ENCODE data around the gene ZCCHC12. TPM values are rescaled to one million over a fixed set of nuclear protein-coding genes. Genes with fewer than 3 reads are reported as not detected.

Gene ZCCHC12
- total and polyA plus RNA-seq, 9 donors, result 0.70 to 131 (median 5.5) TPM

GRCh38 chrX:118867251-118867650 lies 43.6 kb downstream of the ZCCHC12 start:
- H3K4me3 ChIP-seq, result no peak overlapping the region
- H3K4me1 ChIP-seq (ENCODE audit: insufficient read depth), result no peaks in the 10 kb centered on the region
- H3K36me3 ChIP-seq, result no peaks in the 10 kb centered on the region
- 32 to 51% (median 48%) methylated on average over 3 of the region's 3 CpGs for WGBS, 3 donors
- DNase-seq, result no peak
- intact Hi-C loops (cut with DNase I), result no loop called here
- no peak for TF ChIP-seq POLR2A (IDR thresholded peaks at IDR 0.05)
- no peak for TF ChIP-seq EP300 (IDR thresholded peaks at IDR 0.05)
- TF ChIP-seq CTCF (IDR thresholded peaks at IDR 0.05), result no peak
- H3K27me3 ChIP-seq, result no peaks in the 10 kb centered on the region
- no peaks in the 10 kb centered on the region for H3K9me3 ChIP-seq
- no peak overlapping the region for H3K27ac ChIP-seq

- 41 to 59% (median 55%) methylated on average over 4 of the region's 4 CpGs for WGBS, 3 donors
- DNase-seq, result no peak
- intact Hi-C loops (cut with DNase I), result no loop called here
- Histone ChIP-seq H3K27ac (no peak overlapping the region), H3K9me3 (no peaks in the 10 kb centered on the region), H3K27me3 (no peaks in the 10 kb centered on the region), H3K4me1 (ENCODE audit: insufficient read depth) (no peaks in the 10 kb centered on the region), H3K36me3 (no peaks in the 10 kb centered on the region), H3K4me3 (no peak overlapping the region)
- TF ChIP-seq EP300 (IDR thresholded peaks at IDR 0.05) (no peak), CTCF (IDR thresholded peaks at IDR 0.05) (no peak), POLR2A (IDR thresholded peaks at IDR 0.05) (no peak)
Measured at GRCh38 chrX:118872102-118872566, 48.5 kb downstream of the ZCCHC12 start.

Other genes with a start within 250 kb of the ZCCHC12 start
- 10 to 100 TPM; 33.0 to 79.5 (median 48.1) TPM for gene IL13RA1, start 96.2 kb upstream of the ZCCHC12 start, total RNA-seq
- 100 to 1,000 TPM in 1 of 2 donors, 10 to 100 TPM in 1; 38.4 to 104 TPM for gene IL13RA1, start 96.2 kb upstream of the ZCCHC12 start, polyA plus RNA-seq
- 10 to 100 TPM in 1 of 7 donors, 1 to 10 TPM in 6; 2.5 to 10.5 (median 5.2) TPM for gene LONRF3, start 150.8 kb downstream of the ZCCHC12 start, total RNA-seq
- gene LONRF3, start 150.8 kb downstream of the ZCCHC12 start, polyA plus RNA-seq, result 1 to 10 TPM; 1.1 to 2.8 TPM
- not detected for gene CT47C1, start 249.2 kb downstream of the ZCCHC12 start, total RNA-seq
- gene CT47C1, start 249.2 kb downstream of the ZCCHC12 start, polyA plus RNA-seq, result not detected